Fibroblast of the aortic adventitia (primary cell): ENCODE measurements around the gene GPBP1. TPM values are rescaled to one million over a fixed set of nuclear protein-coding genes. Genes with fewer than 3 reads are reported as not detected.
"Not testable (repeated sequence)": the region's sequence is repeated elsewhere in the genome, so short reads cannot be mapped to it uniquely, and the experiment has no call there.

ENCODE experiments used
- DNase-seq: peaks from one replicate; pipeline ENCODE4 v3.0.0-alpha.2; 2010; ENCODE audit warnings: low read depth
- H3K4me3 ChIP-seq: 2 replicates; pipeline ENCODE4 v1.5.1; 2011; ENCODE audit warnings: low read depth, mild to moderate bottlenecking, control low read depth, low read length, moderate library complexity
- total RNA-seq: library from RNA; depleted of rRNA; stranded (reverse); fragments of >200 nt; gene quantifications from 2 replicates; pipeline ENCODE4 v1.2.3, GENCODE V29; 2012; ENCODE audit warnings: low replicate concordance
- TF ChIP-seq, protein P1 (sequence below): IDR thresholded peaks from 2 replicates; pipeline ENCODE4 v1.5.1; 2011; ENCODE audit warnings: mild to moderate bottlenecking, low read length, control low read depth, inconsistent platforms; ENCODE audit not compliant: insufficient read depth

The GPBP1 gene
- total RNA-seq, 1 donor, result 73.6 TPM

GRCh38 chr5:57157131-57157530 is 16.7 kb upstream of the GPBP1 start:
- TF ChIP-seq, protein P1, sequence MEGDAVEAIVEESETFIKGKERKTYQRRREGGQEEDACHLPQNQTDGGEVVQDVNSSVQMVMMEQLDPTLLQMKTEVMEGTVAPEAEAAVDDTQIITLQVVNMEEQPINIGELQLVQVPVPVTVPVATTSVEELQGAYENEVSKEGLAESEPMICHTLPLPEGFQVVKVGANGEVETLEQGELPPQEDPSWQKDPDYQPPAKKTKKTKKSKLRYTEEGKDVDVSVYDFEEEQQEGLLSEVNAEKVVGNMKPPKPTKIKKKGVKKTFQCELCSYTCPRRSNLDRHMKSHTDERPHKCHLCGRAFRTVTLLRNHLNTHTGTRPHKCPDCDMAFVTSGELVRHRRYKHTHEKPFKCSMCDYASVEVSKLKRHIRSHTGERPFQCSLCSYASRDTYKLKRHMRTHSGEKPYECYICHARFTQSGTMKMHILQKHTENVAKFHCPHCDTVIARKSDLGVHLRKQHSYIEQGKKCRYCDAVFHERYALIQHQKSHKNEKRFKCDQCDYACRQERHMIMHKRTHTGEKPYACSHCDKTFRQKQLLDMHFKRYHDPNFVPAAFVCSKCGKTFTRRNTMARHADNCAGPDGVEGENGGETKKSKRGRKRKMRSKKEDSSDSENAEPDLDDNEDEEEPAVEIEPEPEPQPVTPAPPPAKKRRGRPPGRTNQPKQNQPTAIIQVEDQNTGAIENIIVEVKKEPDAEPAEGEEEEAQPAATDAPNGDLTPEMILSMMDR, result no peak
- no peak for DNase-seq

DNA sequence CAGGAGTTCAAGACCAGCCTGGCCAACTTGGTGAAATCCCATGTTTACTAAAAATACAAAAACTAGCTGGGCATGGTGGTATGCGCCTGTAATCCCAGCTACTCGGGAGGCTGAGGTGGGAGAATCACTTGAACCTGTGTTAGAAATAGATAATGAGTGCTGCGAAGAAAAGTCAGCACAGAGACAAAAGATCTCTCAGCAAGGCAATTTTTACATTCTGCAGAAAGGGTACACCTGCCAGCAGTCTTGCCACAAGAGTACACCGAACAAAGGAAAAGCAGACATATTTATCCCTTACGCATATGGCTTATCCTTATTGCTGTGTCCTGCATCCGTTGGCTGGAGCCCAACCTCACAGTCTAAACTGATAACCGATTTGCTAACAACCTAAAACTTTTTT is 16.2 kb upstream of the GPBP1 start:
- no peak for DNase-seq
- TF ChIP-seq, protein P1, result no peak
- no peak overlapping the region for H3K4me3 ChIP-seq

More at GRCh38 chr5:57157131-57157530, 16.7 kb upstream of the GPBP1 start:
- H3K4me3 ChIP-seq, result no peak overlapping the region

GRCh38 chr5:57163553-57164006 is 10.3 kb upstream of the GPBP1 start:
- TF ChIP-seq, protein P1, result no peak
- DNase-seq, result no peak
- H3K4me3 ChIP-seq, result no peak overlapping the region

DNA sequence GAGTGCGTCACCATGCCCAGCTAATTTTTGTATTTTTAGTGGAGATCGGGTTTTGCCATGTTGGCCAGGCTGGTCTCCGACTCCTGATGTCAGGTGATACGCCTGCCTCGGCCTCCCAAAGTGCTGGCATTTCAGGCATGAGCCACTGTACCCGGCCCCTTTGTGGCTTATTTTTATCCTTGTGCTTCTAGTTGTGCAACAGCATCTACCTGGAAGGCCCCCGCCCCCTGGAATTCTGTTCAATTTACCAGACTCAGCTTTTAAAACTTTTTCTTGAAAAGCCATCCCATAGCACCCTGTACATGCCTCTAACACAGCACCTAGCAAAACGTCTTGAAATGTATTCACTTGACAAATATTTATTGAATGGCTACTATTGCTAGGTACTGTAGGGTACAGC is 9.7 kb upstream of the GPBP1 start:
- TF ChIP-seq, protein P1, result no peak
- DNase-seq, result no peak
- no peak overlapping the region for H3K4me3 ChIP-seq

- H3K4me3 ChIP-seq, DNase-seq: not testable (repeated sequence)
Observed at GRCh38 chr5:57165171-57165570, 8.7 kb upstream of the GPBP1 start.

DNA sequence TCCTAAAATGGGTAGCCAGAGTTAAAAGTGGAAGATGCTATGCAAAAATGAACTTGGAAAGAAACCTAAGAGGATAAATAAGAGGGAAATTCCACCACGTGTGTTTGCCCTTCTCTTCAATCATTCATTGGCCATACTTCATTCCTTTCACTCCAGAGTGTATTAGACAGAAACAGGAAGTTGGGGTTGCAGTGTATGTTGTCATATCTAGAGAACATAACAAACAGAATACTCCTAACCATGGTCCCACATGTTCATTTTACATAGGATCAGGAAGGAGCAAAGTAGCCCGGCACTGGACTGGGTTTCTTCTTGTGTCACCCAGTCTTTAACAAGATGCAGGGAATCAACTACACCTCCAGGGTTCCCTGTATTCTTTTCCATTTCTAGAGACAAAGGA is 7.6 kb upstream of the GPBP1 start:
- TF ChIP-seq, protein P1, result no peak
- H3K4me3 ChIP-seq, result no peak overlapping the region
- no peak for DNase-seq

GRCh38 chr5:57167201-57167600 is 6.7 kb upstream of the GPBP1 start:
- TF ChIP-seq, protein P1, result no peak
- no peak for DNase-seq
- no peak overlapping the region for H3K4me3 ChIP-seq

DNA sequence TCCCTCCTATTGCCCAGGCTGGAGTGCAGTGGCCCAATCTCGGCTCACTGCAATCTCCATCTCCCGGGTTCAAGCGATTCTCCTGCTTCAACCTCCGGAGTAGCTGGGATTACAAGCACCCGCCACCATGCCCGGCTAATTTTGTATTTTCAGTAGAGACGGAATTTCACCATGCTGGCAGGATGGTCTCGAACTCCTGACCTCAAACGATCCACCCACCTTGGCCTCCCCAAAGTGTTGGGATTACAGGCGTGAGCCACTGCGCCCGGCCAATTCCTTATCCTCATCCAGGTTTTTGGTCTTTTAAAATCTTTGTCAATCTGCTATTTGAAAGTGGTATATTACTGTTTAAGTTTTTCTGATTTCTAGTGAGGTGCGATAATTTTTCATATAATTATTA is 3.7 kb upstream of the GPBP1 start:
- H3K4me3 ChIP-seq, DNase-seq: not testable (repeated sequence)
